Measurements from ENCODE around the gene ZNF75A. TPM values are rescaled to one million over a fixed set of nuclear protein-coding genes. Genes with fewer than 3 reads are reported as not detected.

The ZNF75A gene
- total and polyA plus RNA-seq, 2 of the 4 experiments (the other 2 are of a cell fraction) = 14.6 to 15.4 TPM

- dilution Hi-C loops (cut with HindIII; ENCODE audit: low sequenced_read_pairs, unreplicated experiment) = no loop called here
- 59% methylated on average over 5 of the region's 14 CpGs; no CpG with 5 or more reads in 1 of the 2 experiments for WGBS, 2 experiments (ENCODE audit: extremely low coverage in 2 of 2, insufficient read length in 1 of 2)
- ATAC-seq (ENCODE audit: low read depth) (no peak; the same call in 1 of the 2 replicates), DNase-seq (peak; percentile 5)
- H2BK20ac ChIP-seq (ENCODE audit: low read depth, low read length) = no peak within 1 kb of the TSS
- no peaks in the 10 kb centered on the region for H4K20me1 ChIP-seq (ENCODE audit: insufficient read depth, low read length)
- no peak within 1 kb of the TSS for H3K4me3 ChIP-seq (ENCODE audit: insufficient read depth, low read depth, low read length)
- no peak within 1 kb of the TSS for H3K56ac ChIP-seq (ENCODE audit: extremely low read depth, insufficient read depth, low read length)
- H4K8ac ChIP-seq (ENCODE audit: low read depth in 2 of 2, low read length in 2 of 2) = no peak within 1 kb of the TSS
- no peak within 1 kb of the TSS for H2BK120ac ChIP-seq (ENCODE audit: low read depth, low read length)
- no peak within 1 kb of the TSS for H4K5ac ChIP-seq (ENCODE audit: low read depth, low read length)
- no peak within 1 kb of the TSS for H2BK15ac ChIP-seq (ENCODE audit: low read depth, low read length)
- no peaks in the 10 kb centered on the region for H3K79me1 ChIP-seq (ENCODE audit: low read depth in 1 of 2, low read length in 2 of 2)
- no peak within 1 kb of the TSS for H2BK5ac ChIP-seq (ENCODE audit: low read depth, low read length, poor library complexity, severe bottlenecking)
- no peak within 1 kb of the TSS for H3K4ac ChIP-seq (ENCODE audit: low read depth, low read length)
- intact Hi-C loops (cut with micrococcal nuclease) = no loop called here
- no peak within 1 kb of the TSS for H2AK5ac ChIP-seq (ENCODE audit: low read depth, low read length)
- no peak within 1 kb of the TSS for H3K27ac ChIP-seq (ENCODE audit: insufficient read depth, low read length)
- no peak within 1 kb of the TSS for H3K18ac ChIP-seq (ENCODE audit: low read depth, low read length)
- H3K4me2 ChIP-seq (ENCODE audit: low read depth, low read length) = no peak within 1 kb of the TSS
- no peaks in the 10 kb centered on the region for H3K4me1 ChIP-seq (ENCODE audit: control insufficient read depth, insufficient read depth, low read length)
- peaks cover 14% of the 10 kb centered on the region for H3K27me3 ChIP-seq (ENCODE audit: control insufficient read depth, insufficient read depth, low read length)
- no peak within 1 kb of the TSS for H3K9ac ChIP-seq (ENCODE audit: low read depth, low read length)
- TF ChIP-seq CEBPB (IDR thresholded peaks at IDR 0.05; ENCODE audit: low read depth, low read length) (0 out of 2 replicates have a peak, but pooled peaks have one; percentile 12), ELK1 (IDR thresholded peaks at IDR 0.05; ENCODE audit: borderline replicate concordance, low read depth, low read length) (no peak)
- no peak within 1 kb of the TSS for H4K91ac ChIP-seq (ENCODE audit: insufficient read depth, low read depth, low read length)
- CTCF ChIA-PET = no interaction called here
- H3K14ac ChIP-seq (replicated peaks; ENCODE audit: low read depth, low read length) = no peak within 1 kb of the TSS
- H3K9me1 ChIP-seq (ENCODE audit: insufficient read depth, low read length) = no peaks in the 10 kb centered on the region
- no TSS peak for BruUV-seq (replicated peaks)
- POLR2A ChIA-PET (ENCODE audit: unreplicated experiment) = no interaction called here
- H2AFZ ChIP-seq (replicated peaks; ENCODE audit: low read length, poor library complexity) = no peak within 1 kb of the TSS
- in situ Hi-C loops (cut with MboI; ENCODE audit: low sequenced_read_pairs) = no loop called here
- peak within 1 kb of the TSS; percentile 42 for H2AK9ac ChIP-seq (replicated peaks; ENCODE audit: low read depth, low read length, poor library complexity)
- H3K23ac ChIP-seq (ENCODE audit: low read depth, low read length) = no peak within 1 kb of the TSS
- H3K9me3 ChIP-seq (ENCODE audit: control insufficient read depth, insufficient read depth, low read length) = no peaks in the 10 kb centered on the region; the same call in 1 of the 2 replicates
- no peaks in the 10 kb centered on the region for H3K36me3 ChIP-seq (ENCODE audit: control insufficient read depth, insufficient read depth, low read length)
These were observed 49.0 kb upstream of the ZNF75A start, which contains the start of gene MEFV for GRCh38 chr16:3256146-3256865. Gene MEFV (minus strand): TSS chr16:3256633. CDS start chr16:3256587, 46 bp downstream.

Measured in IMR-90 (cell line).